GM23338 (cell line): Measurements from ENCODE around the gene ZNF470.

Experiments used
- CREB1 ChIP-seq: fragments of 250-450 bp; sonication (Bioruptor Pico); IDR thresholded peaks from 2 replicates; pipeline ENCODE4 v1.5.0; 2020; ENCODE audit warnings: low read depth, mild to moderate bottlenecking, moderate library complexity
- EZH2 ChIP-seq: fragments of 200-600 bp; sonication (generic); IDR thresholded peaks from one replicate; pipeline ENCODE4 v1.8.0; 2017; ENCODE audit warnings: antibody characterized with exemption, mild to moderate bottlenecking, low read depth; ENCODE audit not compliant: unreplicated experiment
- EZH2phosphoT487 ChIP-seq: fragments of 200-600 bp; sonication (generic); IDR thresholded peaks from one replicate; pipeline ENCODE4 v1.8.1; 2018; ENCODE audit warnings: antibody characterized with exemption; ENCODE audit not compliant: unreplicated experiment
- JUNB ChIP-seq: IDR thresholded peaks from one replicate; pipeline ENCODE4 v1.6.1; 2016; ENCODE audit warnings: antibody characterized with exemption; ENCODE audit not compliant: unreplicated experiment
- POLR2AphosphoS5 ChIP-seq: IDR thresholded peaks from 2 replicates; pipeline ENCODE4 v1.6.1; 2016; ENCODE audit warnings: antibody characterized with exemption, low read depth
- STAT1 ChIP-seq: IDR thresholded peaks from one replicate; pipeline ENCODE4 v1.6.1; 2016; ENCODE audit warnings: antibody characterized with exemption; ENCODE audit not compliant: unreplicated experiment
- ZNF114 ChIP-seq: fragments of 250-450 bp; sonication (Bioruptor Pico); IDR thresholded peaks from 2 replicates; pipeline ENCODE4 v1.5.0; 2020; ENCODE audit warnings: mild to moderate bottlenecking, moderate library complexity
- ZNF331 ChIP-seq: fragments of 250-450 bp; sonication (Bioruptor Pico); IDR thresholded peaks from 2 replicates; pipeline ENCODE4 v1.5.0; 2020; ENCODE audit warnings: low read depth, mild to moderate bottlenecking, moderate library complexity
- TF ChIP-seq, protein P1 (sequence below), 2 experiments: fragments of 200-600 bp in 1 of 2; sonication (generic) in 1 of 2; conservative IDR thresholded peaks; 2 replicates each; pipeline versions ENCODE4 v1.5.1 to v1.6.1; 2016 to 2017; ENCODE audit warnings: antibody characterized with exemption in 2 of 2, low read depth in 2 of 2, mild to moderate bottlenecking in 2 of 2, moderate library complexity in 1 of 2
- TF ChIP-seq, protein P2 (sequence below): IDR thresholded peaks from one replicate; pipeline ENCODE4 v1.6.1; 2018; ENCODE audit warnings: antibody characterized with exemption; ENCODE audit not compliant: unreplicated experiment
- TF ChIP-seq, protein P3 (sequence below): IDR thresholded peaks from 2 replicates; pipeline ENCODE4 v1.6.1; 2016; ENCODE audit warnings: antibody characterized with exemption
- TF ChIP-seq, protein P4 (sequence below): fragments of 250-450 bp; sonication (Bioruptor Pico); IDR thresholded peaks from 2 replicates; pipeline ENCODE4 v1.5.0; 2020; ENCODE audit warnings: mild to moderate bottlenecking, moderate library complexity

DNA sequence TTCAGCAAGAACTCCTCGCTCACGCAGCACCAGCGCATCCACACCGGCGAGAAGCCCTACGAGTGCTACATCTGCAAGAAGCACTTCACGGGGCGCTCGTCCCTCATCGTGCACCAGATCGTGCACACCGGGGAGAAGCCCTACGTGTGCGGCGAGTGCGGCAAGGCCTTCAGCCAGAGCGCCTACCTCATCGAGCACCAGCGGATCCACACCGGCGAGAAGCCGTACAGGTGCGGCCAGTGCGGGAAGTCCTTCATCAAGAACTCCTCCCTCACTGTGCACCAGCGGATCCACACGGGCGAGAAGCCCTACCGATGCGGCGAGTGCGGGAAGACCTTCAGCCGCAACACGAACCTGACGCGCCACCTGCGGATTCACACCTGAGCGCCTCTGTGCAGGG lies 55.1 kb downstream of the ZNF470 start:
- TF ChIP-seq, protein P1, sequence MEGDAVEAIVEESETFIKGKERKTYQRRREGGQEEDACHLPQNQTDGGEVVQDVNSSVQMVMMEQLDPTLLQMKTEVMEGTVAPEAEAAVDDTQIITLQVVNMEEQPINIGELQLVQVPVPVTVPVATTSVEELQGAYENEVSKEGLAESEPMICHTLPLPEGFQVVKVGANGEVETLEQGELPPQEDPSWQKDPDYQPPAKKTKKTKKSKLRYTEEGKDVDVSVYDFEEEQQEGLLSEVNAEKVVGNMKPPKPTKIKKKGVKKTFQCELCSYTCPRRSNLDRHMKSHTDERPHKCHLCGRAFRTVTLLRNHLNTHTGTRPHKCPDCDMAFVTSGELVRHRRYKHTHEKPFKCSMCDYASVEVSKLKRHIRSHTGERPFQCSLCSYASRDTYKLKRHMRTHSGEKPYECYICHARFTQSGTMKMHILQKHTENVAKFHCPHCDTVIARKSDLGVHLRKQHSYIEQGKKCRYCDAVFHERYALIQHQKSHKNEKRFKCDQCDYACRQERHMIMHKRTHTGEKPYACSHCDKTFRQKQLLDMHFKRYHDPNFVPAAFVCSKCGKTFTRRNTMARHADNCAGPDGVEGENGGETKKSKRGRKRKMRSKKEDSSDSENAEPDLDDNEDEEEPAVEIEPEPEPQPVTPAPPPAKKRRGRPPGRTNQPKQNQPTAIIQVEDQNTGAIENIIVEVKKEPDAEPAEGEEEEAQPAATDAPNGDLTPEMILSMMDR (conservative IDR thresholded peaks at IDR 0.05; ENCODE audit: low read depth in 2 of 2), result no peak
- TF ChIP-seq POLR2AphosphoS5 (no peak), EZH2 (no peak), CREB1 (no peak), EZH2phosphoT487 (no peak), JUNB (no peak), STAT1 (no peak), ZNF114 (CRISPR knock-in tag) (no peak), ZNF331 (CRISPR knock-in tag) (no peak)
- TF ChIP-seq, protein P2, sequence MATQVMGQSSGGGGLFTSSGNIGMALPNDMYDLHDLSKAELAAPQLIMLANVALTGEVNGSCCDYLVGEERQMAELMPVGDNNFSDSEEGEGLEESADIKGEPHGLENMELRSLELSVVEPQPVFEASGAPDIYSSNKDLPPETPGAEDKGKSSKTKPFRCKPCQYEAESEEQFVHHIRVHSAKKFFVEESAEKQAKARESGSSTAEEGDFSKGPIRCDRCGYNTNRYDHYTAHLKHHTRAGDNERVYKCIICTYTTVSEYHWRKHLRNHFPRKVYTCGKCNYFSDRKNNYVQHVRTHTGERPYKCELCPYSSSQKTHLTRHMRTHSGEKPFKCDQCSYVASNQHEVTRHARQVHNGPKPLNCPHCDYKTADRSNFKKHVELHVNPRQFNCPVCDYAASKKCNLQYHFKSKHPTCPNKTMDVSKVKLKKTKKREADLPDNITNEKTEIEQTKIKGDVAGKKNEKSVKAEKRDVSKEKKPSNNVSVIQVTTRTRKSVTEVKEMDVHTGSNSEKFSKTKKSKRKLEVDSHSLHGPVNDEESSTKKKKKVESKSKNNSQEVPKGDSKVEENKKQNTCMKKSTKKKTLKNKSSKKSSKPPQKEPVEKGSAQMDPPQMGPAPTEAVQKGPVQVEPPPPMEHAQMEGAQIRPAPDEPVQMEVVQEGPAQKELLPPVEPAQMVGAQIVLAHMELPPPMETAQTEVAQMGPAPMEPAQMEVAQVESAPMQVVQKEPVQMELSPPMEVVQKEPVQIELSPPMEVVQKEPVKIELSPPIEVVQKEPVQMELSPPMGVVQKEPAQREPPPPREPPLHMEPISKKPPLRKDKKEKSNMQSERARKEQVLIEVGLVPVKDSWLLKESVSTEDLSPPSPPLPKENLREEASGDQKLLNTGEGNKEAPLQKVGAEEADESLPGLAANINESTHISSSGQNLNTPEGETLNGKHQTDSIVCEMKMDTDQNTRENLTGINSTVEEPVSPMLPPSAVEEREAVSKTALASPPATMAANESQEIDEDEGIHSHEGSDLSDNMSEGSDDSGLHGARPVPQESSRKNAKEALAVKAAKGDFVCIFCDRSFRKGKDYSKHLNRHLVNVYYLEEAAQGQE, result no peak
- TF ChIP-seq, protein P3, sequence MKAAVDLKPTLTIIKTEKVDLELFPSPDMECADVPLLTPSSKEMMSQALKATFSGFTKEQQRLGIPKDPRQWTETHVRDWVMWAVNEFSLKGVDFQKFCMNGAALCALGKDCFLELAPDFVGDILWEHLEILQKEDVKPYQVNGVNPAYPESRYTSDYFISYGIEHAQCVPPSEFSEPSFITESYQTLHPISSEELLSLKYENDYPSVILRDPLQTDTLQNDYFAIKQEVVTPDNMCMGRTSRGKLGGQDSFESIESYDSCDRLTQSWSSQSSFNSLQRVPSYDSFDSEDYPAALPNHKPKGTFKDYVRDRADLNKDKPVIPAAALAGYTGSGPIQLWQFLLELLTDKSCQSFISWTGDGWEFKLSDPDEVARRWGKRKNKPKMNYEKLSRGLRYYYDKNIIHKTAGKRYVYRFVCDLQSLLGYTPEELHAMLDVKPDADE, result no peak
- TF ChIP-seq, protein P4, sequence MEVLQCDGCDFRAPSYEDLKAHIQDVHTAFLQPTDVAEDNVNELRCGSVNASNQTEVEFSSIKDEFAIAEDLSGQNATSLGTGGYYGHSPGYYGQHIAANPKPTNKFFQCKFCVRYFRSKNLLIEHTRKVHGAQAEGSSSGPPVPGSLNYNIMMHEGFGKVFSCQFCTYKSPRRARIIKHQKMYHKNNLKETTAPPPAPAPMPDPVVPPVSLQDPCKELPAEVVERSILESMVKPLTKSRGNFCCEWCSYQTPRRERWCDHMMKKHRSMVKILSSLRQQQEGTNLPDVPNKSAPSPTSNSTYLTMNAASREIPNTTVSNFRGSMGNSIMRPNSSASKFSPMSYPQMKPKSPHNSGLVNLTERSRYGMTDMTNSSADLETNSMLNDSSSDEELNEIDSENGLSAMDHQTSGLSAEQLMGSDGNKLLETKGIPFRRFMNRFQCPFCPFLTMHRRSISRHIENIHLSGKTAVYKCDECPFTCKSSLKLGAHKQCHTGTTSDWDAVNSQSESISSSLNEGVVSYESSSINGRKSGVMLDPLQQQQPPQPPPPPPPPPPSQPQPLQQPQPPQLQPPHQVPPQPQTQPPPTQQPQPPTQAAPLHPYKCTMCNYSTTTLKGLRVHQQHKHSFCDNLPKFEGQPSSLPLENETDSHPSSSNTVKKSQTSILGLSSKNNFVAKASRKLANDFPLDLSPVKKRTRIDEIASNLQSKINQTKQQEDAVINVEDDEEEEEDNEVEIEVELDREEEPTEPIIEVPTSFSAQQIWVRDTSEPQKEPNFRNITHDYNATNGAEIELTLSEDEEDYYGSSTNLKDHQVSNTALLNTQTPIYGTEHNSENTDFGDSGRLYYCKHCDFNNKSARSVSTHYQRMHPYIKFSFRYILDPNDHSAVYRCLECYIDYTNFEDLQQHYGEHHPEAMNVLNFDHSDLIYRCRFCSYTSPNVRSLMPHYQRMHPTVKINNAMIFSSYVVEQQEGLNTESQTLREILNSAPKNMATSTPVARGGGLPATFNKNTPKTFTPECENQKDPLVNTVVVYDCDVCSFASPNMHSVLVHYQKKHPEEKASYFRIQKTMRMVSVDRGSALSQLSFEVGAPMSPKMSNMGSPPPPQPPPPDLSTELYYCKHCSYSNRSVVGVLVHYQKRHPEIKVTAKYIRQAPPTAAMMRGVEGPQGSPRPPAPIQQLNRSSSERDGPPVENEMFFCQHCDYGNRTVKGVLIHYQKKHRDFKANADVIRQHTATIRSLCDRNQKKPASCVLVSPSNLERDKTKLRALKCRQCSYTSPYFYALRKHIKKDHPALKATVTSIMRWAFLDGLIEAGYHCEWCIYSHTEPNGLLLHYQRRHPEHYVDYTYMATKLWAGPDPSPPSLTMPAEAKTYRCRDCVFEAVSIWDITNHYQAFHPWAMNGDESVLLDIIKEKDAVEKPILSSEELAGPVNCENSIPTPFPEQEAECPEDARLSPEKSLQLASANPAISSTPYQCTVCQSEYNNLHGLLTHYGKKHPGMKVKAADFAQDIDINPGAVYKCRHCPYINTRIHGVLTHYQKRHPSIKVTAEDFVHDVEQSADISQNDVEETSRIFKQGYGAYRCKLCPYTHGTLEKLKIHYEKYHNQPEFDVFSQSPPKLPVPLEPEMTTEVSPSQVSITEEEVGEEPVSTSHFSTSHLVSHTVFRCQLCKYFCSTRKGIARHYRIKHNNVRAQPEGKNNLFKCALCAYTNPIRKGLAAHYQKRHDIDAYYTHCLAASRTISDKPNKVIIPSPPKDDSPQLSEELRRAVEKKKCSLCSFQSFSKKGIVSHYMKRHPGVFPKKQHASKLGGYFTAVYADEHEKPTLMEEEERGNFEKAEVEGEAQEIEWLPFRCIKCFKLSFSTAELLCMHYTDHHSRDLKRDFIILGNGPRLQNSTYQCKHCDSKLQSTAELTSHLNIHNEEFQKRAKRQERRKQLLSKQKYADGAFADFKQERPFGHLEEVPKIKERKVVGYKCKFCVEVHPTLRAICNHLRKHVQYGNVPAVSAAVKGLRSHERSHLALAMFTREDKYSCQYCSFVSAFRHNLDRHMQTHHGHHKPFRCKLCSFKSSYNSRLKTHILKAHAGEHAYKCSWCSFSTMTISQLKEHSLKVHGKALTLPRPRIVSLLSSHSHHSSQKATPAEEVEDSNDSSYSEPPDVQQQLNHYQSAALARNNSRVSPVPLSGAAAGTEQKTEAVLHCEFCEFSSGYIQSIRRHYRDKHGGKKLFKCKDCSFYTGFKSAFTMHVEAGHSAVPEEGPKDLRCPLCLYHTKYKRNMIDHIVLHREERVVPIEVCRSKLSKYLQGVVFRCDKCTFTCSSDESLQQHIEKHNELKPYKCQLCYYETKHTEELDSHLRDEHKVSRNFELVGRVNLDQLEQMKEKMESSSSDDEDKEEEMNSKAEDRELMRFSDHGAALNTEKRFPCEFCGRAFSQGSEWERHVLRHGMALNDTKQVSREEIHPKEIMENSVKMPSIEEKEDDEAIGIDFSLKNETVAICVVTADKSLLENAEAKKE, result no peak
